ENCODE results near the gene C2orf92.

GRCh38 chr2:97703741-97704140 is 34.2 kb downstream of the C2orf92 start:
- TF ChIP-seq GATA2 (IDR thresholded peaks at IDR 0.05; ENCODE audit: low read depth, low read length) (no peak), GATA3 (IDR thresholded peaks at IDR 0.05; ENCODE audit: low read depth, low read length) (no peak)
